HepG2 (cell line): ENCODE measurements around the gene SPAG7. TPM values are rescaled to one million over a fixed set of nuclear protein-coding genes. Genes with fewer than 3 reads are reported as not detected.

Experiments
- ARHGAP35 ChIP-seq: sonication (generic); formaldehyde crosslinking; IDR thresholded peaks from 2 replicates; pipeline ENCODE4 v1.9.0; 2022; ENCODE audit warnings: mild to moderate bottlenecking, inconsistent platforms, moderate library complexity, missing genetic modification reagents, borderline replicate concordance
- ETV5 ChIP-seq: IDR thresholded peaks from 2 replicates; pipeline ENCODE4 v1.6.1; 2018; ENCODE audit warnings: missing biosample characterization, missing genetic modification reagents, inconsistent platforms, borderline replicate concordance
- GABPB1 ChIP-seq: IDR thresholded peaks from 2 replicates; pipeline ENCODE4 v1.6.1; 2016; ENCODE audit warnings: mild to moderate bottlenecking, missing genetic modification reagents, moderate library complexity, missing compliant biosample characterization
- MTF2 ChIP-seq: sonication (generic); formaldehyde crosslinking; IDR thresholded peaks from 2 replicates; pipeline ENCODE4 v1.5.0; 2020; ENCODE audit warnings: missing genetic modification reagents, borderline replicate concordance
- MZF1 ChIP-seq: sonication (generic); formaldehyde crosslinking; IDR thresholded peaks from 2 replicates; pipeline ENCODE4 v1.8.1; 2023; ENCODE audit warnings: mild to moderate bottlenecking, missing genetic modification reagents, borderline replicate concordance
- RNF219 ChIP-seq: sonication (generic); formaldehyde crosslinking; IDR thresholded peaks from 2 replicates; pipeline ENCODE4 v1.5.0; 2020; ENCODE audit warnings: mild to moderate bottlenecking, missing genetic modification reagents
- SOX6 ChIP-seq, 2 experiments: fragments of 450-650 bp in 1 of 2; sonication (generic) in 1 of 2; formaldehyde crosslinking in 1 of 2; IDR thresholded peaks; 2 replicates each; pipeline versions ENCODE4 v1.4.0 to v1.6.1; 2017 to 2020; ENCODE audit warnings: antibody characterized with exemption in 1 of 2, mild to moderate bottlenecking in 1 of 2, missing genetic modification reagents in 1 of 2
- THAP8 ChIP-seq: sonication (generic); formaldehyde crosslinking; IDR thresholded peaks from 2 replicates; pipeline ENCODE4 v1.5.1; 2020; ENCODE audit warnings: missing genetic modification reagents, mild to moderate bottlenecking, borderline replicate concordance
- YY1 ChIP-seq: IDR thresholded peaks from 2 replicates; pipeline ENCODE4 v1.6.1; 2011; ENCODE audit warnings: low read length, low read depth, moderate library complexity, mild to moderate bottlenecking; ENCODE audit not compliant: insufficient read depth, insufficient replicate concordance
- ZNF773 ChIP-seq: sonication (generic); formaldehyde crosslinking; IDR thresholded peaks from 2 replicates; pipeline ENCODE4 v1.4.0; 2020; ENCODE audit warnings: missing genetic modification reagents, borderline replicate concordance
- ZNF790 ChIP-seq: sonication (generic); formaldehyde crosslinking; IDR thresholded peaks from 2 replicates; pipeline ENCODE4 v1.8.0; 2022; ENCODE audit warnings: missing genetic modification reagents, mild to moderate bottlenecking, borderline replicate concordance
- ZNF850 ChIP-seq: sonication (generic); formaldehyde crosslinking; conservative IDR thresholded peaks from 2 replicates; pipeline ENCODE4 v1.9.0; 2021; ENCODE audit warnings: mild to moderate bottlenecking, missing genetic modification reagents
- polyA plus RNA-seq, 8 experiments: library from polyadenylated mRNA; depleted of rRNA in 3 of 8; stranded (reverse) in 7 of 8; unstranded in 1 of 8; fragments of >200 nt; fragmentation: Illumina TruSeq in 4 of 8; extraction: Trizol in 4 of 8; gene quantifications; 2 replicates each; pipeline versions ENCODE4 v1.2.1 to v1.2.3, GENCODE V29; 2011 to 2016; ENCODE audit warnings: low read depth in 4 of 8, missing spikeins in 1 of 8, mixed read lengths in 1 of 8; ENCODE audit not compliant: insufficient read depth in 1 of 8
- total RNA-seq, 5 experiments: library from RNA; depleted of rRNA; stranded (reverse); fragments of >200 nt; fragmentation: Illumina TruSeq; extraction: Trizol; gene quantifications; 2 replicates each; pipeline ENCODE4 v1.2.3, GENCODE V29; 2016; ENCODE audit warnings: low read depth in 1 of 5
- TF ChIP-seq, protein P1 (sequence below), 2 experiments: fragments of 450-650 bp in 1 of 2; sonication (generic) in 1 of 2; formaldehyde crosslinking; IDR thresholded peaks; 2 replicates each; pipeline versions ENCODE4 v1.5.0 to v1.8.0; 2020 to 2022; ENCODE audit warnings: mild to moderate bottlenecking in 1 of 2, missing genetic modification reagents in 1 of 2
- TF ChIP-seq, protein P2 (sequence below): sonication (generic); formaldehyde crosslinking; IDR thresholded peaks from 2 replicates; pipeline ENCODE4 v1.4.0; 2020; ENCODE audit warnings: mild to moderate bottlenecking, missing genetic modification reagents
- TF ChIP-seq, protein P3 (sequence below): sonication (generic); formaldehyde crosslinking; IDR thresholded peaks from 2 replicates; pipeline ENCODE4 v1.8.0; 2022; ENCODE audit warnings: mild to moderate bottlenecking, missing genetic modification reagents, moderate library complexity

SPAG7 gene
- total and polyA plus RNA-seq, 2 of the 13 experiments (the other 11 are each of a cell fraction or from before 2014, with no cell fraction given): 51.0 to 59.0 TPM

GRCh38 chr17:4948166-4948930, 19.3 kb downstream of the SPAG7 start, which contains the start of gene PFN1 (continued):
- TF ChIP-seq RNF219 (CRISPR knock-in tag) (no peak), MTF2 (CRISPR knock-in tag) (no peak), ZNF773 (CRISPR knock-in tag) (peak; percentile 71; the same call in 1 of the 2 replicates), YY1 (peak; percentile 60), GABPB1 (CRISPR knock-in tag) (peak; percentile 53; the same call in 1 of the 2 replicates), MZF1 (no peak), THAP8 (0 out of 2 replicates have a peak, but pooled peaks have one; percentile 44), ZNF850 (CRISPR knock-in tag) (0 out of 2 replicates have a peak, but pooled peaks have one; percentile 45), ZNF790 (CRISPR knock-in tag) (peak; percentile 76; the same call in 1 of the 2 replicates), SOX6 (IDR thresholded peaks at IDR 0.05) (no peak), SOX6 (CRISPR knock-in tag; IDR thresholded peaks at IDR 0.05) (peak; percentile 33), ARHGAP35 (peak; percentile 69; the same call in 1 of the 2 replicates), ETV5 (peak; percentile 54)
- TF ChIP-seq, protein P1, sequence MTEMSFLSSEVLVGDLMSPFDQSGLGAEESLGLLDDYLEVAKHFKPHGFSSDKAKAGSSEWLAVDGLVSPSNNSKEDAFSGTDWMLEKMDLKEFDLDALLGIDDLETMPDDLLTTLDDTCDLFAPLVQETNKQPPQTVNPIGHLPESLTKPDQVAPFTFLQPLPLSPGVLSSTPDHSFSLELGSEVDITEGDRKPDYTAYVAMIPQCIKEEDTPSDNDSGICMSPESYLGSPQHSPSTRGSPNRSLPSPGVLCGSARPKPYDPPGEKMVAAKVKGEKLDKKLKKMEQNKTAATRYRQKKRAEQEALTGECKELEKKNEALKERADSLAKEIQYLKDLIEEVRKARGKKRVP (CRISPR knock-in tag; IDR thresholded peaks at IDR 0.05): peak in 1 of 2 experiments; percentile 7; a peak in 1 of 4 replicates
- TF ChIP-seq, protein P2, sequence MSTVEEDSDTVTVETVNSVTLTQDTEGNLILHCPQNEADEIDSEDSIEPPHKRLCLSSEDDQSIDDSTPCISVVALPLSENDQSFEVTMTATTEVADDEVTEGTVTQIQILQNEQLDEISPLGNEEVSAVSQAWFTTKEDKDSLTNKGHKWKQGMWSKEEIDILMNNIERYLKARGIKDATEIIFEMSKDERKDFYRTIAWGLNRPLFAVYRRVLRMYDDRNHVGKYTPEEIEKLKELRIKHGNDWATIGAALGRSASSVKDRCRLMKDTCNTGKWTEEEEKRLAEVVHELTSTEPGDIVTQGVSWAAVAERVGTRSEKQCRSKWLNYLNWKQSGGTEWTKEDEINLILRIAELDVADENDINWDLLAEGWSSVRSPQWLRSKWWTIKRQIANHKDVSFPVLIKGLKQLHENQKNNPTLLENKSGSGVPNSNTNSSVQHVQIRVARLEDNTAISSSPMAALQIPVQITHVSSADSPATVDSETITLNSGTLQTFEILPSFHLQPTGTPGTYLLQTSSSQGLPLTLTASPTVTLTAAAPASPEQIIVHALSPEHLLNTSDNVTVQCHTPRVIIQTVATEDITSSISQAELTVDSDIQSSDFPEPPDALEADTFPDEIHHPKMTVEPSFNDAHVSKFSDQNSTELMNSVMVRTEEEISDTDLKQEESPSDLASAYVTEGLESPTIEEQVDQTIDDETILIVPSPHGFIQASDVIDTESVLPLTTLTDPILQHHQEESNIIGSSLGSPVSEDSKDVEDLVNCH: no peak
- TF ChIP-seq, protein P3, sequence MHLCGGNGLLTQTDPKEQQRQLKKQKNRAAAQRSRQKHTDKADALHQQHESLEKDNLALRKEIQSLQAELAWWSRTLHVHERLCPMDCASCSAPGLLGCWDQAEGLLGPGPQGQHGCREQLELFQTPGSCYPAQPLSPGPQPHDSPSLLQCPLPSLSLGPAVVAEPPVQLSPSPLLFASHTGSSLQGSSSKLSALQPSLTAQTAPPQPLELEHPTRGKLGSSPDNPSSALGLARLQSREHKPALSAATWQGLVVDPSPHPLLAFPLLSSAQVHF (CRISPR knock-in tag): 0 out of 2 replicates have a peak, but pooled peaks have one; percentile 45
